Measurements from ENCODE around the gene PRTFDC1. TPM values are rescaled to one million over a fixed set of nuclear protein-coding genes. Genes with fewer than 3 reads are reported as not detected.

Gene PRTFDC1
- total RNA-seq, 2 experiments from 2014 or later, result 2.2 to 2.7 TPM

- no peaks in the 10 kb centered on the region for H3K9me3 Mint-ChIP-seq
- no peak overlapping the region for H3K27ac Mint-ChIP-seq
- CTCF ChIA-PET, result interaction anchor here (0.8 kb wide), 1 partner anchor 341 kb away, joined by 3 read pairs; no protein-coding TSS in a partner anchor
- no peak for TF ChIP-seq CTCF (IDR thresholded peaks at IDR 0.05)
- POLR2A ChIA-PET, result no interaction called here
- H3K4me3 Mint-ChIP-seq, result no peak overlapping the region
- H3K36me3 Mint-ChIP-seq (ENCODE audit: low read depth), result no peaks in the 10 kb centered on the region
- ATAC-seq (no peak), DNase-seq (no peak)
- intact Hi-C loops (cut with micrococcal nuclease), result no loop called here
- peaks cover 1% of the 10 kb centered on the region for H3K27me3 Mint-ChIP-seq
- peaks cover 13% of the 10 kb centered on the region for H3K4me1 Mint-ChIP-seq (ENCODE audit: low read depth)
Observed at GRCh38 chr10:24983946-24984345, 31.5 kb upstream of the PRTFDC1 start.

GRCh38 chr10:24983130-24983529, 30.7 kb upstream of the PRTFDC1 start:
- intact Hi-C loops (cut with micrococcal nuclease), result no loop called here
- Mint-ChIP-seq H3K27me3 (peaks cover 1% of the 10 kb centered on the region), H3K27ac (no peak overlapping the region), H3K4me1 (ENCODE audit: low read depth) (peaks cover 16% of the 10 kb centered on the region), H3K9me3 (no peaks in the 10 kb centered on the region), H3K4me3 (no peak overlapping the region), H3K36me3 (ENCODE audit: low read depth) (no peaks in the 10 kb centered on the region)
- no peak for TF ChIP-seq CTCF (IDR thresholded peaks at IDR 0.05)
- ChIA-PET POLR2A (no interaction called here), CTCF (interaction anchor here (0.8 kb wide), 1 partner anchor 340 kb away, joined by 3 read pairs; no protein-coding TSS in a partner anchor)
- ATAC-seq (no peak), DNase-seq (no peak)

- no peak for ATAC-seq
- Mint-ChIP-seq H3K27ac (no peak overlapping the region), H3K36me3 (ENCODE audit: low read depth) (no peaks in the 10 kb centered on the region), H3K4me3 (no peak overlapping the region), H3K9me3 (no peaks in the 10 kb centered on the region), H3K27me3 (peaks cover 1% of the 10 kb centered on the region), H3K4me1 (ENCODE audit: low read depth) (peaks cover 16% of the 10 kb centered on the region)
- TF ChIP-seq CTCF (IDR thresholded peaks at IDR 0.05), result no peak
- ChIA-PET POLR2A (no interaction called here), CTCF (interaction anchor here (0.9 kb wide), 2 partner anchors 98 to 100 kb away, joined by 4 read pairs; no protein-coding TSS in a partner anchor)
- DNase-seq, result no peak
- intact Hi-C loops (cut with micrococcal nuclease), result no loop called here
Observed at GRCh38 chr10:24982319-24983112, 30.1 kb upstream of the PRTFDC1 start.

GRCh38 chr10:24981161-24981710, 28.8 kb upstream of the PRTFDC1 start:
- no peak for TF ChIP-seq CTCF (IDR thresholded peaks at IDR 0.05)
- H3K27me3 Mint-ChIP-seq, result peaks cover 1% of the 10 kb centered on the region
- H3K9me3 Mint-ChIP-seq, result no peaks in the 10 kb centered on the region
- DNase-seq (no peak), ATAC-seq (no peak)
- POLR2A ChIA-PET, result no interaction called here
- H3K4me3 Mint-ChIP-seq, result no peak overlapping the region
- H3K27ac Mint-ChIP-seq, result no peak overlapping the region
- H3K4me1 Mint-ChIP-seq (ENCODE audit: low read depth), result peaks cover 16% of the 10 kb centered on the region
- CTCF ChIA-PET, result interaction anchor here (0.8 to 1.1 kb wide), 2 partner anchors 9 to 266 kb away, joined by 3 read pairs; no protein-coding TSS in a partner anchor
- intact Hi-C loops (cut with micrococcal nuclease), result no loop called here
- no peaks in the 10 kb centered on the region for H3K36me3 Mint-ChIP-seq (ENCODE audit: low read depth)

- no peaks in the 10 kb centered on the region for H3K36me3 Mint-ChIP-seq (ENCODE audit: low read depth)
- ATAC-seq (no peak), DNase-seq (no peak)
- H3K27ac Mint-ChIP-seq, result no peak overlapping the region
- intact Hi-C loops (cut with micrococcal nuclease), result no loop called here
- TF ChIP-seq CTCF (IDR thresholded peaks at IDR 0.05), result no peak
- H3K9me3 Mint-ChIP-seq, result no peaks in the 10 kb centered on the region
- ChIA-PET POLR2A (no interaction called here), CTCF (no interaction called here)
- H3K4me1 Mint-ChIP-seq (ENCODE audit: low read depth), result peaks cover 16% of the 10 kb centered on the region
- H3K27me3 Mint-ChIP-seq, result peaks cover 1% of the 10 kb centered on the region
- H3K4me3 Mint-ChIP-seq, result no peak overlapping the region
Observed at GRCh38 chr10:24979685-24980084, 27.3 kb upstream of the PRTFDC1 start.

All from activated CD8-positive, alpha-beta T cell treated with anti-CD3 and anti-CD28 coated beads for 36 hours (primary cell).